IMR-90 (cell line): ENCODE data around the gene TRIM2. TPM values are rescaled to one million over a fixed set of nuclear protein-coding genes. Genes with fewer than 3 reads are reported as not detected.

ENCODE experiments used
- ATAC-seq: fragments of 200-7000 bp; cut with Tn5 transposase; 2 replicates; pipeline ENCODE4 v1.9.1; 2020; ENCODE audit warnings: low read depth, mild to moderate bottlenecking, moderate library complexity
- BruUV-seq: library from RNA; stranded (reverse); fragments of 400-500 nt; replicated peaks from 2 replicates; lab custom pipeline; 2021; lab: Mats Ljungman, UMichigan
- CTCF ChIA-PET: fragments of 300-600 bp; formaldehyde crosslinking; extraction: SDS; loops from one replicate; lab custom pipeline; 2021; ENCODE audit warnings: antibody characterized with exemption; lab: Yijun Ruan, JAX
- POLR2A ChIA-PET: fragments of 300-600 bp; sonication (Branson Sonifier 250); formaldehyde crosslinking; loops from one replicate; lab custom pipeline; 2022; ENCODE audit warnings: antibody characterized with exemption; ENCODE audit not compliant: unreplicated experiment; lab: Charles Lee
- DNase-seq: peaks from one replicate; pipeline ENCODE4 v3.0.0; 2013
- H2AFZ ChIP-seq: replicated peaks from 2 replicates; pipeline ENCODE3; 2013; ENCODE audit warnings: low read length, mild to moderate bottlenecking; ENCODE audit not compliant: poor library complexity
- H2AK5ac ChIP-seq: 2 replicates; pipeline ENCODE4 v1.6.1; 2013; ENCODE audit warnings: low read depth, low read length, inconsistent platforms
- H2AK9ac ChIP-seq: replicated peaks from 2 replicates; pipeline ENCODE3; 2013; ENCODE audit warnings: mild to moderate bottlenecking, low read depth, low read length, moderate library complexity; ENCODE audit not compliant: poor library complexity
- H2BK120ac ChIP-seq: 2 replicates; pipeline ENCODE4 v1.6.1; 2013; ENCODE audit warnings: low read depth, low read length, inconsistent platforms
- H2BK15ac ChIP-seq: 3 replicates; pipeline ENCODE4 v1.6.1; 2013; ENCODE audit warnings: low read depth, low read length, inconsistent platforms
- H2BK20ac ChIP-seq: 2 replicates; pipeline ENCODE4 v1.6.1; 2013; ENCODE audit warnings: low read depth, mild to moderate bottlenecking, inconsistent platforms, low read length, moderate library complexity
- H2BK5ac ChIP-seq: 2 replicates; pipeline ENCODE4 v1.6.1; 2013; ENCODE audit warnings: mild to moderate bottlenecking, low read depth, low read length, inconsistent platforms; ENCODE audit not compliant: poor library complexity, severe bottlenecking
- H3K14ac ChIP-seq: replicated peaks from 2 replicates; pipeline ENCODE4 v1.6.1; 2013; ENCODE audit warnings: low read depth, low read length, inconsistent platforms
- H3K18ac ChIP-seq: 2 replicates; pipeline ENCODE4 v1.6.1; 2013; ENCODE audit warnings: low read depth, low read length, control low read depth
- H3K23ac ChIP-seq: 2 replicates; pipeline ENCODE4 v1.6.1; 2013; ENCODE audit warnings: low read depth, low read length, inconsistent platforms
- H3K27ac ChIP-seq: 2 replicates; pipeline ENCODE4 v1.5.1; 2013; ENCODE audit warnings: mild to moderate bottlenecking, control low read depth, low read length; ENCODE audit not compliant: insufficient read depth
- H3K27me3 ChIP-seq: 2 replicates; pipeline ENCODE4 v1.6.1; 2013; ENCODE audit warnings: low read length; ENCODE audit not compliant: control insufficient read depth, insufficient read depth
- H3K36me3 ChIP-seq: 2 replicates; pipeline ENCODE4 v1.6.1; 2013; ENCODE audit warnings: low read length, mixed read lengths; ENCODE audit not compliant: control insufficient read depth, insufficient read depth
- H3K4ac ChIP-seq: 2 replicates; pipeline ENCODE4 v1.6.1; 2013; ENCODE audit warnings: low read depth, low read length, inconsistent platforms
- H3K4me1 ChIP-seq: 2 replicates; pipeline ENCODE4 v1.6.1; 2013; ENCODE audit warnings: low read length, mixed read lengths; ENCODE audit not compliant: control insufficient read depth, insufficient read depth
- H3K4me2 ChIP-seq: 2 replicates; pipeline ENCODE4 v1.6.1; 2013; ENCODE audit warnings: low read depth, mild to moderate bottlenecking, control low read depth, low read length, moderate library complexity
- H3K4me3 ChIP-seq: 2 replicates; pipeline ENCODE4 v1.5.1; 2013; ENCODE audit warnings: low read depth, mild to moderate bottlenecking, control low read depth, low read length, moderate library complexity; ENCODE audit not compliant: insufficient read depth
- H3K56ac ChIP-seq: 2 replicates; pipeline ENCODE4 v1.6.1; 2013; ENCODE audit warnings: low read length, inconsistent platforms; ENCODE audit not compliant: insufficient read depth; ENCODE audit errors: extremely low read depth
- H3K79me1 ChIP-seq, 2 experiments: 2 replicates each; pipeline ENCODE4 v1.6.1; 2013; ENCODE audit warnings: low read length in 2 of 2, inconsistent platforms in 1 of 2, low read depth in 1 of 2
- H3K9ac ChIP-seq: 2 replicates; pipeline ENCODE4 v1.6.1; 2013; ENCODE audit warnings: low read depth, low read length, control low read depth
- H3K9me1 ChIP-seq: 2 replicates; pipeline ENCODE4 v1.6.1; 2013; ENCODE audit warnings: low read length, inconsistent platforms; ENCODE audit not compliant: insufficient read depth
- H3K9me3 ChIP-seq: 2 replicates; pipeline ENCODE4 v1.6.1; 2013; ENCODE audit warnings: low read length; ENCODE audit not compliant: control insufficient read depth, insufficient read depth
- H4K20me1 ChIP-seq: 2 replicates; pipeline ENCODE4 v1.6.1; 2013; ENCODE audit warnings: low read length, inconsistent platforms; ENCODE audit not compliant: insufficient read depth
- H4K5ac ChIP-seq: 2 replicates; pipeline ENCODE4 v1.6.1; 2013; ENCODE audit warnings: mild to moderate bottlenecking, low read depth, low read length, control low read depth
- H4K8ac ChIP-seq, 2 experiments: 2 replicates each; pipeline ENCODE4 v1.6.1; 2013; ENCODE audit warnings: low read depth in 2 of 2, low read length in 2 of 2, control low read depth in 1 of 2, inconsistent platforms in 1 of 2
- H4K91ac ChIP-seq: 2 replicates; pipeline ENCODE4 v1.6.1; 2013; ENCODE audit warnings: low read depth, low read length, inconsistent platforms; ENCODE audit not compliant: insufficient read depth
- NFE2L2 ChIP-seq: fragments of 150-350 bp; IDR thresholded peaks from 2 replicates; pipeline ENCODE4 v1.6.1; 2016; ENCODE audit warnings: low read depth, mild to moderate bottlenecking, low read length
- POLR2A ChIP-seq: IDR thresholded peaks from 2 replicates; pipeline ENCODE4 v1.6.1; 2012; ENCODE audit warnings: mild to moderate bottlenecking, low read depth, low read length
- SMC3 ChIP-seq: fragments of 150-350 bp; IDR thresholded peaks from 2 replicates; pipeline ENCODE4 v1.6.1; 2016; ENCODE audit warnings: low read depth, mild to moderate bottlenecking, antibody characterized with exemption, low read length, moderate library complexity
- WGBS, 2 experiments: methylation state at CpG; one replicate each; pipeline versions ENCODE4 v1.1.5 to v1.1.7; 2013; ENCODE audit warnings: missing lambda C conversion rate in 2 of 2; ENCODE audit not compliant: insufficient read length in 1 of 2; ENCODE audit errors: extremely low coverage in 2 of 2; 5-methylcytosine and 5-hydroxymethylcytosine counted together
- dilution Hi-C: fragments of 300-500 bp; cut with HindIII; formaldehyde crosslinking; loops from one replicate; pipeline ENCODE4 v1.14.3; 2018; ENCODE audit warnings: low sequenced_read_pairs; ENCODE audit not compliant: unreplicated experiment
- in situ Hi-C: fragments of 300-500 bp; cut with MboI; formaldehyde crosslinking; loops from 3 replicates; pipeline ENCODE4 v1.14.3; 2019; ENCODE audit warnings: low sequenced_read_pairs, inconsistent platforms, mixed read lengths
- intact Hi-C: fragments of 100-400 bp; cut with micrococcal nuclease; formaldehyde crosslinking; loops from 2 replicates; pipeline ENCODE4 v1.10.0; 2022
- polyA plus RNA-seq, 3 experiments: library from polyadenylated mRNA; depleted of rRNA; stranded (reverse); fragments of >200 nt; gene quantifications; 2 replicates each; pipeline ENCODE4 v1.2.3, GENCODE V29; 2012; ENCODE audit warnings: low replicate concordance in 1 of 3
- total RNA-seq: library from RNA; depleted of rRNA; stranded (reverse); fragments of >200 nt; gene quantifications from 2 replicates; pipeline ENCODE4 v1.2.3, GENCODE V29; 2012

TRIM2 gene
- total and polyA plus RNA-seq, 2 of the 4 experiments (the other 2 are of a cell fraction), result 16.0 to 64.2 TPM

DNA sequence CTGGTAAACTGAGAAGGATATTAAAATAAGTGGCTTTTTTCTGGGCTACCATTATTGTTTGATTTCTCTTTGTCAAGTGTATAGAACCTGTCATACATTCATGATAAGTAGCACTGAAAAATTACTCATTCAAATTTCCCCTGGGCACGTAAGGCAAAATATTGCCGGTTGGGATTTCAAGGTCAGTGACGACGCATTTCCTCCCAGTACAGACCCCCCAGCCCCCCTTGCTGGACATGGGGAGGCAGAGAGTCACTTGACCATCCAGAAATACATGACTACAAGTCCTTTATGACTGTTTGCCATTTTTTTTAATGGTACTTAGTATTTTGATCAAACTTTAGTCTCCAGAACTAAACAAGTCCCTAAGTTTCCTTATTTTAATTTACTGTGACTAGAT lies 133.4 kb downstream of the TRIM2 start:
- Histone ChIP-seq H4K91ac (no peak overlapping the region), H2BK15ac (no peak overlapping the region), H3K9ac (no peak overlapping the region), H2BK120ac (no peak overlapping the region), H3K4me2 (no peak overlapping the region), H2BK20ac (no peak overlapping the region), H2BK5ac (no peak overlapping the region), H3K4me1 (peaks cover 3% of the 10 kb centered on the region; the same call in 1 of the 2 replicates), H3K4me3 (no peak overlapping the region), H4K5ac (no peak overlapping the region), H4K8ac (no peak overlapping the region), H2AK9ac (no peak overlapping the region), H3K23ac (no peak overlapping the region), H3K18ac (no peak overlapping the region), H3K27me3 (no peaks in the 10 kb centered on the region), H3K27ac (no peak overlapping the region), H3K9me3 (no peaks in the 10 kb centered on the region), H3K14ac (no peak overlapping the region), H3K4ac (no peak overlapping the region), H3K36me3 (peaks cover 2% of the 10 kb centered on the region), H3K9me1 (no peaks in the 10 kb centered on the region; the same call in 1 of the 2 replicates), H4K20me1 (no peaks in the 10 kb centered on the region), H3K56ac (no peak overlapping the region), H2AFZ (no peak overlapping the region), H2AK5ac (no peak overlapping the region), H3K79me1 (no peaks in the 10 kb centered on the region)
- in situ Hi-C loops (no loop called here), intact Hi-C loops (no loop called here), dilution Hi-C loops (no loop called here)
- no peak for DNase-seq
- TF ChIP-seq SMC3 (no peak), NFE2L2 (no peak), POLR2A (no peak)
- CTCF ChIA-PET, result no interaction called here
- BruUV-seq, result no TSS peak
- ATAC-seq, result no peak
- POLR2A ChIA-PET, result no interaction called here
- WGBS, 2 experiments, result no CpG with 5 or more reads among the region's 4 CpGs
